GM08714 (cell line): ENCODE measurements around the gene MMP11.

Experiments
- H3K4me3 ChIP-seq: fragments of 200-500 bp; sonication (Bioruptor generic); 2 replicates; pipeline ENCODE4 v1.5.1; 2014; ENCODE audit warnings: mild to moderate bottlenecking, low read length, inconsistent platforms
- ZNF274 ChIP-seq: IDR thresholded peaks from 2 replicates; pipeline ENCODE4 v1.6.1; 2012; ENCODE audit warnings: mild to moderate bottlenecking, low read depth, low read length

The MMP11 gene

GRCh38 chr22:23791738-23792645 lies 19.3 kb downstream of the MMP11 start:
- TF ChIP-seq ZNF274, result no peak
- H3K4me3 ChIP-seq, result no peak overlapping the region

GRCh38 chr22:23793326-23793725 lies 20.7 kb downstream of the MMP11 start:
- TF ChIP-seq ZNF274, result no peak
- H3K4me3 ChIP-seq, result no peak overlapping the region

- TF ChIP-seq ZNF274, result no peak
- H3K4me3 ChIP-seq, result no peak overlapping the region
These were observed 23.8 kb downstream of the MMP11 start for GRCh38 chr22:23796461-23796860.

GRCh38 chr22:23800297-23801237 lies 27.9 kb downstream of the MMP11 start:
- no peak overlapping the region; the same call in 1 of the 2 replicates for H3K4me3 ChIP-seq
- no peak for TF ChIP-seq ZNF274

GRCh38 chr22:23801238-23801821 lies 28.7 kb downstream of the MMP11 start:
- no peak overlapping the region for H3K4me3 ChIP-seq
- no peak for TF ChIP-seq ZNF274

GRCh38 chr22:23801886-23802377 lies 29.3 kb downstream of the MMP11 start:
- H3K4me3 ChIP-seq, result no peak overlapping the region
- no peak for TF ChIP-seq ZNF274

- TF ChIP-seq ZNF274, result no peak
- H3K4me3 ChIP-seq, result no peak overlapping the region; the same call in 1 of the 2 replicates
These were observed 30.6 kb downstream of the MMP11 start for GRCh38 chr22:23803001-23803819.

GRCh38 chr22:23804781-23805291 lies 32.2 kb downstream of the MMP11 start:
- no peak overlapping the region for H3K4me3 ChIP-seq
- TF ChIP-seq ZNF274, result no peak

- no peak for TF ChIP-seq ZNF274
- no peak overlapping the region for H3K4me3 ChIP-seq
These were observed 34.2 kb downstream of the MMP11 start for GRCh38 chr22:23806837-23807236.

GRCh38 chr22:23812378-23812777 lies 39.7 kb downstream of the MMP11 start:
- no peak for TF ChIP-seq ZNF274
- no peak overlapping the region for H3K4me3 ChIP-seq

- TF ChIP-seq ZNF274, result no peak
- H3K4me3 ChIP-seq, result no peak overlapping the region
These were observed 43.0 kb downstream of the MMP11 start for GRCh38 chr22:23815541-23816155.

GRCh38 chr22:23816156-23816976 lies 43.7 kb downstream of the MMP11 start:
- no peak overlapping the region for H3K4me3 ChIP-seq
- no peak for TF ChIP-seq ZNF274
